Brain microvascular endothelial cell (primary cell): Measurements from ENCODE around the gene ADORA2B.

Experiments
- DNase-seq: peaks from one replicate; pipeline ENCODE4 v3.0.0-alpha.2; 2020
- H3K27ac ChIP-seq: fragments of 250-450 bp; sonication (Bioruptor Pico); 2 replicates; pipeline ENCODE4 v1.5.1; 2020; ENCODE audit warnings: mild to moderate bottlenecking, moderate library complexity
- H3K27me3 ChIP-seq: fragments of 250-450 bp; sonication (Bioruptor Pico); replicated peaks from 2 replicates; pipeline ENCODE4 v1.5.1; 2020; ENCODE audit warnings: mild to moderate bottlenecking
- H3K36me3 ChIP-seq: fragments of 250-450 bp; sonication (Bioruptor Pico); replicated peaks from 2 replicates; pipeline ENCODE4 v1.5.1; 2020; ENCODE audit warnings: mild to moderate bottlenecking
- H3K4me3 ChIP-seq: 2 replicates; pipeline ENCODE4 v1.5.1; 2011; ENCODE audit warnings: low read depth, mild to moderate bottlenecking, control low read depth, low read length, moderate library complexity
- CTCF ChIP-seq: IDR thresholded peaks from 2 replicates; pipeline ENCODE4 v1.5.1; 2011; ENCODE audit warnings: low read depth, mild to moderate bottlenecking, moderate library complexity, low read length, control low read depth, inconsistent platforms; ENCODE audit errors: missing control alignments
- in situ Hi-C: cut with HindIII; loops from 2 replicates; pipeline ENCODE4 v1.10.0; 2017; ENCODE audit warnings: low sequenced_read_pairs, low pct_ligation_motif_present

ADORA2B gene

GRCh38 chr17:16023881-16024280 lies 79.0 kb downstream of the ADORA2B start:
- no peak for TF ChIP-seq CTCF
- Histone ChIP-seq H3K4me3 (no peak overlapping the region), H3K27me3 (no peaks in the 10 kb centered on the region), H3K36me3 (peaks cover 59% of the 10 kb centered on the region), H3K27ac (no peak overlapping the region)
- no peak for DNase-seq
- in situ Hi-C loops, result no loop called here

GRCh38 chr17:16025202-16025601 lies 80.3 kb downstream of the ADORA2B start:
- DNase-seq, result no peak
- in situ Hi-C loops, result no loop called here
- no peaks in the 10 kb centered on the region for H3K27me3 ChIP-seq
- H3K36me3 ChIP-seq, result peaks cover 65% of the 10 kb centered on the region
- H3K4me3 ChIP-seq, result no peak overlapping the region
- H3K27ac ChIP-seq, result no peak overlapping the region
- no peak for TF ChIP-seq CTCF
